ENCODE data around the gene NELFB. TPM values are rescaled to one million over a fixed set of nuclear protein-coding genes. Genes with fewer than 3 reads are reported as not detected.

Gene NELFB
- total RNA-seq, 1 experiment from 2014 or later = 95.0 TPM

- Mint-ChIP-seq H3K36me3 (peaks cover 2% of the 10 kb centered on the region; the same call in 1 of the 2 replicates), H3K27ac (no peak overlapping the region), H3K4me3 (no peak overlapping the region), H3K27me3 (ENCODE audit: low read depth) (peaks cover 37% of the 10 kb centered on the region), H3K9me3 (peaks cover 4% of the 10 kb centered on the region), H3K4me1 (peaks cover 45% of the 10 kb centered on the region)
- DNase-seq (ENCODE audit: low spot score) (peak; percentile 19), ATAC-seq (no peak)
- ChIA-PET POLR2A (no interaction called here), CTCF (interaction anchor here (0.6 to 3.8 kb wide), 9 partner anchors 11 to 144 kb away, joined by 3 to 22 read pairs (median 6); partner anchors contain the start of genes ENTPD8, EXD3, NOXA1 and TOR4A)
- TF ChIP-seq SP1 (CRISPR knock-in tag; conservative IDR thresholded peaks at IDR 0.05) (no peak), ZNF423 (CRISPR knock-in tag; IDR thresholded peaks at IDR 0.05) (peak; percentile 37; the same call in 1 of the 2 replicates), ELF4 (CRISPR knock-in tag; IDR thresholded peaks at IDR 0.05; ENCODE audit: low read depth) (no peak), E2F4 (CRISPR knock-in tag; IDR thresholded peaks at IDR 0.05; ENCODE audit: borderline replicate concordance, low read depth) (no peak)
Measured at GRCh38 chr9:137297966-137298365, 42.8 kb downstream of the NELFB start.

DNA sequence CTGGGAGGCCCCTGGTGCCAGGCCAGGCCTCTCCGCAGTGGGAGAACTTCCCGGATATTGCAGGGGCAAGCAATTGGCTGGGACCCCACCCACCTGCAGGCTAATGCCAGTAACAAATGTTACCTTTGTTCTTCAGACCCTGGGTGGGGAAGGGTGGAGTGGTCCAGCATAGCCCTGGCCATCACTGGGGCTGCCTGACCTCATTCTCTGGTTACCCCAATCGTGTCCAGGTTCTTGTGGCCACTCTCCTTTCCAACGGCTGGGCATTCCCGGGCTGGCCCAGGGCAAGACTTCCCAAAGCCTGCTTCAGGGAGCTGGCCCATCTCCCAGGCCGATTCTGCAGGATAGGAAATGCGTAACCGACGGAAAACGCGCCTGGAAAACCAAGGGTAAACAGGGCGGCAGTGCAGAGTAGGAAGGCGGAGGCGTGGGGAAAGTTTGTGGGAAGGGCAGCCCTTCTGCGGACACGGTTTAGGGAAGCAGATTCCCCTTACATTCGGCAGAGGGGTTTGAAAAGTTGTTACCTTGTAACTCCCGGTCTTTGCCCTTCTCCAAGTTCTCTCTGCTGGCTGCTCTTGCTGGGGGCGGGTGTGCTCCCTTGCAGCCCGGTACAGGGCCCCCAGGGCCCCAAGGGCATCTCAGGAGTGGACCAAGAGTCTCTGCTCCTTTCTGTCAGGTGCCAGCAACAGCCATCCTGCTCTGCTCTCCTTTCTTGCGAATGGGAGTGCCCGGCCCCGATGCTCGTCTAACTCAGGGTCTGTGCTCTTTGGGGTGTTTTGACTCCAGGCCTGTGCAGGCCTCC lies 43.5 kb downstream of the NELFB start:
- CTCF ChIA-PET = interaction anchor here (0.9 to 3.8 kb wide), 7 partner anchors 9 to 163 kb away, joined by 3 to 22 read pairs (median 4); partner anchors contain the start of genes ENTPD8, EXD3 and NOXA1
- H3K27ac Mint-ChIP-seq = peak overlapping the region; percentile 70

More for the DNA sequence above, 43.5 kb downstream of the NELFB start:
- Mint-ChIP-seq H3K4me1 (peaks cover 45% of the 10 kb centered on the region), H3K9me3 (peaks cover 4% of the 10 kb centered on the region), H3K36me3 (peaks cover 2% of the 10 kb centered on the region; the same call in 1 of the 2 replicates), H3K4me3 (peak overlapping the region; percentile 94), H3K27me3 (ENCODE audit: low read depth) (peaks cover 40% of the 10 kb centered on the region)
- TF ChIP-seq ESRRA (CRISPR knock-in tag; IDR thresholded peaks at IDR 0.05; ENCODE audit: borderline replicate concordance) = no peak
- TF ChIP-seq ERG (CRISPR knock-in tag; IDR thresholded peaks at IDR 0.05) = no peak
- TF ChIP-seq JUN (CRISPR knock-in tag; IDR thresholded peaks at IDR 0.05) = no peak
- 0 out of 2 replicates have a peak, but pooled peaks have one; percentile 9 for TF ChIP-seq HMGXB4 (CRISPR knock-in tag; IDR thresholded peaks at IDR 0.05)
- TF ChIP-seq, protein P1, sequence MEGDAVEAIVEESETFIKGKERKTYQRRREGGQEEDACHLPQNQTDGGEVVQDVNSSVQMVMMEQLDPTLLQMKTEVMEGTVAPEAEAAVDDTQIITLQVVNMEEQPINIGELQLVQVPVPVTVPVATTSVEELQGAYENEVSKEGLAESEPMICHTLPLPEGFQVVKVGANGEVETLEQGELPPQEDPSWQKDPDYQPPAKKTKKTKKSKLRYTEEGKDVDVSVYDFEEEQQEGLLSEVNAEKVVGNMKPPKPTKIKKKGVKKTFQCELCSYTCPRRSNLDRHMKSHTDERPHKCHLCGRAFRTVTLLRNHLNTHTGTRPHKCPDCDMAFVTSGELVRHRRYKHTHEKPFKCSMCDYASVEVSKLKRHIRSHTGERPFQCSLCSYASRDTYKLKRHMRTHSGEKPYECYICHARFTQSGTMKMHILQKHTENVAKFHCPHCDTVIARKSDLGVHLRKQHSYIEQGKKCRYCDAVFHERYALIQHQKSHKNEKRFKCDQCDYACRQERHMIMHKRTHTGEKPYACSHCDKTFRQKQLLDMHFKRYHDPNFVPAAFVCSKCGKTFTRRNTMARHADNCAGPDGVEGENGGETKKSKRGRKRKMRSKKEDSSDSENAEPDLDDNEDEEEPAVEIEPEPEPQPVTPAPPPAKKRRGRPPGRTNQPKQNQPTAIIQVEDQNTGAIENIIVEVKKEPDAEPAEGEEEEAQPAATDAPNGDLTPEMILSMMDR (IDR thresholded peaks at IDR 0.05) = no peak
- TF ChIP-seq FOXP1 (CRISPR knock-in tag; IDR thresholded peaks at IDR 0.05; ENCODE audit: borderline replicate concordance) = peak; percentile 15; the same call in 1 of the 2 replicates
- TF ChIP-seq ZNF232 (CRISPR knock-in tag; IDR thresholded peaks at IDR 0.05) = no peak
- 0 out of 2 replicates have a peak, but pooled peaks have one; percentile 34 for TF ChIP-seq MAX (CRISPR knock-in tag; IDR thresholded peaks at IDR 0.05)
- DNase-seq (ENCODE audit: low spot score) (peak; percentile 30), ATAC-seq (no peak)
- POLR2A ChIA-PET = interaction anchor here (1.0 kb wide), 1 partner anchor 58 kb away, joined by 3 read pairs; the partner anchor contains the start of gene TUBB4B

All from WTC11 (cell line).